Measurements from ENCODE around the gene CILP2. TPM values are rescaled to one million over a fixed set of nuclear protein-coding genes. Genes with fewer than 3 reads are reported as not detected.

Gene CILP2
- total and polyA plus RNA-seq, 2 of the 4 experiments (the other 2 are of a cell fraction): 0.18 to 0.87 TPM

GRCh38 chr19:19544954-19545591 is 7.0 kb downstream of the CILP2 start:
- Histone ChIP-seq H2AK9ac (replicated peaks; ENCODE audit: low read depth, low read length, poor library complexity) (no peak overlapping the region), H4K8ac (ENCODE audit: low read depth in 2 of 2, low read length in 2 of 2) (no peak overlapping the region), H3K9me1 (ENCODE audit: insufficient read depth, low read length) (no peaks in the 10 kb centered on the region), H3K56ac (ENCODE audit: extremely low read depth, insufficient read depth, low read length) (no peak overlapping the region), H2BK5ac (ENCODE audit: low read depth, low read length, poor library complexity, severe bottlenecking) (no peak overlapping the region), H2AFZ (replicated peaks; ENCODE audit: low read length, poor library complexity) (no peak overlapping the region), H4K20me1 (ENCODE audit: insufficient read depth, low read length) (no peaks in the 10 kb centered on the region; the same call in 1 of the 2 replicates), H3K27ac (ENCODE audit: insufficient read depth, low read length) (no peak overlapping the region), H3K27me3 (ENCODE audit: control insufficient read depth, insufficient read depth, low read length) (peaks cover 19% of the 10 kb centered on the region; the same call in 1 of the 2 replicates), H3K4me2 (ENCODE audit: low read depth, low read length) (no peak overlapping the region), H3K23ac (ENCODE audit: low read depth, low read length) (no peak overlapping the region), H3K14ac (replicated peaks; ENCODE audit: low read depth, low read length) (no peak overlapping the region), H2BK20ac (ENCODE audit: low read depth, low read length) (no peak overlapping the region), H2BK15ac (ENCODE audit: low read depth, low read length) (no peak overlapping the region), H2BK120ac (ENCODE audit: low read depth, low read length) (no peak overlapping the region), H4K5ac (ENCODE audit: low read depth, low read length) (no peak overlapping the region), H3K4ac (ENCODE audit: low read depth, low read length) (no peak overlapping the region), H3K36me3 (ENCODE audit: control insufficient read depth, insufficient read depth, low read length) (no peaks in the 10 kb centered on the region), H3K4me1 (ENCODE audit: control insufficient read depth, insufficient read depth, low read length) (no peaks in the 10 kb centered on the region), H2AK5ac (ENCODE audit: low read depth, low read length) (no peak overlapping the region), H3K9ac (ENCODE audit: low read depth, low read length) (no peak overlapping the region), H3K9me3 (ENCODE audit: control insufficient read depth, insufficient read depth, low read length) (no peaks in the 10 kb centered on the region; the same call in 1 of the 2 replicates), H3K79me1 (ENCODE audit: low read depth in 1 of 2, low read length in 2 of 2) (no peaks in the 10 kb centered on the region), H3K4me3 (ENCODE audit: insufficient read depth, low read depth, low read length) (no peak overlapping the region), H3K18ac (ENCODE audit: low read depth, low read length) (no peak overlapping the region), H4K91ac (ENCODE audit: insufficient read depth, low read depth, low read length) (no peak overlapping the region)
- ATAC-seq (ENCODE audit: low read depth) (no peak), DNase-seq (no peak)
- dilution Hi-C loops (cut with HindIII; ENCODE audit: low sequenced_read_pairs, unreplicated experiment) (no loop called here), in situ Hi-C loops (cut with MboI; ENCODE audit: low sequenced_read_pairs) (loop anchor here (25.0 kb wide), 1 partner anchor 417 kb away; no protein-coding TSS in a partner anchor), intact Hi-C loops (cut with micrococcal nuclease) (no loop called here)
- ChIA-PET CTCF (interaction anchor here (1.0 kb wide), 1 partner anchor 9 kb away, joined by 4 read pairs; no protein-coding TSS in a partner anchor), POLR2A (ENCODE audit: unreplicated experiment) (no interaction called here)
- TF ChIP-seq CEBPB (IDR thresholded peaks at IDR 0.05; ENCODE audit: low read depth, low read length): no peak
- TF ChIP-seq FOS (IDR thresholded peaks at IDR 0.05; ENCODE audit: low read depth, low read length): no peak
- no peak for TF ChIP-seq RAD21 (IDR thresholded peaks at IDR 0.05; ENCODE audit: low read length)
- no peak for TF ChIP-seq NFE2L2 (IDR thresholded peaks at IDR 0.05; ENCODE audit: low read depth, low read length)
- no peak for TF ChIP-seq POLR2A (IDR thresholded peaks at IDR 0.05; ENCODE audit: low read depth, low read length)
- TF ChIP-seq USF2 (IDR thresholded peaks at IDR 0.05; ENCODE audit: low read depth, low read length): no peak
- TF ChIP-seq MAFK (IDR thresholded peaks at IDR 0.05; ENCODE audit: low read depth, low read length): no peak
- no peak for TF ChIP-seq MXI1 (IDR thresholded peaks at IDR 0.05; ENCODE audit: borderline replicate concordance, low read depth, low read length)
- no peak for TF ChIP-seq RCOR1 (IDR thresholded peaks at IDR 0.05; ENCODE audit: insufficient replicate concordance, low read length)
- TF ChIP-seq CHD1 (IDR thresholded peaks at IDR 0.05; ENCODE audit: low read depth, low read length): no peak
- TF ChIP-seq, protein P1, sequence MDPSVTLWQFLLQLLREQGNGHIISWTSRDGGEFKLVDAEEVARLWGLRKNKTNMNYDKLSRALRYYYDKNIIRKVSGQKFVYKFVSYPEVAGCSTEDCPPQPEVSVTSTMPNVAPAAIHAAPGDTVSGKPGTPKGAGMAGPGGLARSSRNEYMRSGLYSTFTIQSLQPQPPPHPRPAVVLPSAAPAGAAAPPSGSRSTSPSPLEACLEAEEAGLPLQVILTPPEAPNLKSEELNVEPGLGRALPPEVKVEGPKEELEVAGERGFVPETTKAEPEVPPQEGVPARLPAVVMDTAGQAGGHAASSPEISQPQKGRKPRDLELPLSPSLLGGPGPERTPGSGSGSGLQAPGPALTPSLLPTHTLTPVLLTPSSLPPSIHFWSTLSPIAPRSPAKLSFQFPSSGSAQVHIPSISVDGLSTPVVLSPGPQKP (IDR thresholded peaks at IDR 0.05; ENCODE audit: borderline replicate concordance, low read depth, low read length): no peak
- WGBS, 2 experiments (ENCODE audit: extremely low coverage in 2 of 2, insufficient read length in 1 of 2): 90% methylated on average over 45 of the region's 53 CpGs; no CpG with 5 or more reads in 1 of the 2 experiments
- BruUV-seq (replicated peaks): no TSS peak

Data from IMR-90 (cell line).